K562 (cell line): Measurements from ENCODE around the gene PSMD14. TPM values are rescaled to one million over a fixed set of nuclear protein-coding genes. Genes with fewer than 3 reads are reported as not detected.

Source experiments
- CBX1 ChIP-seq: sonication (generic); IDR thresholded peaks from 2 replicates; pipeline ENCODE4 v1.6.1; 2016; ENCODE audit warnings: antibody characterized with exemption, low read depth, mild to moderate bottlenecking
- E2F6 ChIP-seq, 2 experiments: IDR thresholded peaks; 2 replicates each; pipeline ENCODE4 v1.6.1; 2011; ENCODE audit warnings: borderline replicate concordance in 1 of 2, control low read depth in 1 of 2, low read depth in 1 of 2, low read length in 1 of 2, mild to moderate bottlenecking in 1 of 2, mixed read lengths in 1 of 2, moderate library complexity in 1 of 2; ENCODE audit not compliant: insufficient read depth in 1 of 2, insufficient read length in 1 of 2, poor library complexity in 1 of 2, severe bottlenecking in 1 of 2; ENCODE audit errors: extremely low read depth in 1 of 2
- GMEB1 ChIP-seq: fragments of 250-450 bp; sonication (Bioruptor Pico); IDR thresholded peaks from 2 replicates; pipeline ENCODE4 v1.4.0; 2020; ENCODE audit warnings: mild to moderate bottlenecking
- NR4A1 ChIP-seq, 2 experiments: fragments of 250-450 bp in 1 of 2; fragments of 450-650 bp in 1 of 2; sonication (Bioruptor Pico) in 1 of 2; IDR thresholded peaks; 2 replicates each; pipeline versions ENCODE4 v1.4.0 to v1.6.1; 2016 to 2020; ENCODE audit warnings: mild to moderate bottlenecking in 2 of 2, missing compliant biosample characterization in 1 of 2, missing genetic modification characterization in 1 of 2, moderate library complexity in 1 of 2
- RERE ChIP-seq: sonication (generic); formaldehyde crosslinking; IDR thresholded peaks from 2 replicates; pipeline ENCODE4 v1.8.0; 2023; ENCODE audit warnings: missing genetic modification reagents, mild to moderate bottlenecking, borderline replicate concordance
- TAL1 ChIP-seq: fragments of 450-650 bp; IDR thresholded peaks from 2 replicates; pipeline ENCODE4 v1.6.1; 2016; ENCODE audit warnings: mild to moderate bottlenecking
- TEAD1 ChIP-seq, 2 experiments: fragments of 450-650 bp in 1 of 2; sonication (generic) in 1 of 2; formaldehyde crosslinking; IDR thresholded peaks; 2 replicates each; pipeline versions ENCODE4 v1.4.0 to v1.8.0; 2020 to 2022; ENCODE audit warnings: mild to moderate bottlenecking in 2 of 2, missing genetic modification reagents in 1 of 2
- ZNF316 ChIP-seq: fragments of 450-650 bp; IDR thresholded peaks from 2 replicates; pipeline ENCODE4 v1.6.1; 2016
- ZNF384 ChIP-seq: IDR thresholded peaks from 2 replicates; pipeline ENCODE4 v1.6.1; 2012; ENCODE audit warnings: low read depth, low read length, improper control_type of control experiment
- polyA plus RNA-seq, 8 experiments: library from polyadenylated mRNA; depleted of rRNA in 4 of 8; stranded (reverse) in 5 of 8; unstranded in 3 of 8; fragments of >200 nt; fragmentation: Nextera tagmentation in 2 of 8; fragmentation: Illumina TruSeq in 1 of 8; extraction: Ambion mirVana in 2 of 8; extraction: Trizol in 1 of 8; gene quantifications; 2 replicates each; pipeline versions ENCODE4 v1.2.1 to v1.2.3, GENCODE V29; 2011 to 2014; ENCODE audit warnings: inconsistent platforms in 1 of 8, missing spikeins in 1 of 8
- total RNA-seq, 7 experiments: library from RNA; depleted of rRNA in 6 of 7; stranded (reverse); fragments of >200 nt in 6 of 7; fragmentation: Illumina TruSeq in 2 of 7; extraction: Trizol in 2 of 7; gene quantifications; 2 replicates each; pipeline versions ENCODE4 v1.2.1 to v1.2.3, GENCODE V29; 2011 to 2021; ENCODE audit warnings: low replicate concordance in 1 of 7
- TF ChIP-seq, protein P1 (sequence below): sonication (generic); formaldehyde crosslinking; IDR thresholded peaks from 2 replicates; pipeline ENCODE4 v1.8.0; 2022; ENCODE audit warnings: mild to moderate bottlenecking, missing genetic modification reagents

PSMD14 gene
- total and polyA plus RNA-seq, 9 of the 15 experiments (the other 6 are each of a cell fraction or from before 2014, with no cell fraction given), result 151 to 515 (median 228) TPM

DNA sequence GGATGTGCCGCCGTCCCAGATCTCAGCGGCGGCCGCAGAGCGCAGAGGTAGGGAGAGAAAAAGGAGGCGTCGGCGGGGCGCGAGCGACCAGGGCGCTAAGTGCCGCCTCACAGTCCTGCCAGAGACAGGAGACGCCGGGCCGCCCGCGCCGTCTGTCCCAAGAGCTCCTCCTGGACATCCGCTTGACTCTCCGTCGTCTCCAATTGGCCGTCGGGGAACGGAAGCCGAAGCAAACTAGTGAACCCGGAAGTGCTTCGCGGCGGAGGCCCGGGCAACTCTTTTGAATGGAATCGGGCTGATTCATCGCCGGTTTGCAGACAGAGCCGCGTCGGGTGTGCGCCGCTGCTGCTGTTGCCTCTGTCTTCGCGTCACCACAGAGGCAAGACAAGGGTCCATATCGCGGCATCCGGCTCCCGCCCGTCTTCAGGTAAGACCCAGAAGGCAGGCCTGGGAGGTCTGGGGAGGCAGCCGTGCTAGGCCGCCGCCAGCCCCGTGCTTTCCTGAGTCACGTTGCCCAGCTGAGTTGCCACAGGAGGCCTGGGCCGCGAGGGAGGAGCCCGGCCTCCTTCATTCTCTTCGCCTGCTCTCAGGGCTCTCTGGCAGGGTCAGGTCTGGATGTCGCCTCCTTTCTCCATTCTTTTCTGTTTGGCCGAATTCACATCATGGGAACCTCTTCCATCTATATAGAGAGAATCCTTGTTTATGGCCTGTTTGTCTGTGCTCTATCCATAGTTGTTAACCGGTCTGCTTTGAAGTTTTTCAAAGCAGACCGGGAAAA, at the start of gene PSMD14 (continued):
- TF ChIP-seq, protein P1, sequence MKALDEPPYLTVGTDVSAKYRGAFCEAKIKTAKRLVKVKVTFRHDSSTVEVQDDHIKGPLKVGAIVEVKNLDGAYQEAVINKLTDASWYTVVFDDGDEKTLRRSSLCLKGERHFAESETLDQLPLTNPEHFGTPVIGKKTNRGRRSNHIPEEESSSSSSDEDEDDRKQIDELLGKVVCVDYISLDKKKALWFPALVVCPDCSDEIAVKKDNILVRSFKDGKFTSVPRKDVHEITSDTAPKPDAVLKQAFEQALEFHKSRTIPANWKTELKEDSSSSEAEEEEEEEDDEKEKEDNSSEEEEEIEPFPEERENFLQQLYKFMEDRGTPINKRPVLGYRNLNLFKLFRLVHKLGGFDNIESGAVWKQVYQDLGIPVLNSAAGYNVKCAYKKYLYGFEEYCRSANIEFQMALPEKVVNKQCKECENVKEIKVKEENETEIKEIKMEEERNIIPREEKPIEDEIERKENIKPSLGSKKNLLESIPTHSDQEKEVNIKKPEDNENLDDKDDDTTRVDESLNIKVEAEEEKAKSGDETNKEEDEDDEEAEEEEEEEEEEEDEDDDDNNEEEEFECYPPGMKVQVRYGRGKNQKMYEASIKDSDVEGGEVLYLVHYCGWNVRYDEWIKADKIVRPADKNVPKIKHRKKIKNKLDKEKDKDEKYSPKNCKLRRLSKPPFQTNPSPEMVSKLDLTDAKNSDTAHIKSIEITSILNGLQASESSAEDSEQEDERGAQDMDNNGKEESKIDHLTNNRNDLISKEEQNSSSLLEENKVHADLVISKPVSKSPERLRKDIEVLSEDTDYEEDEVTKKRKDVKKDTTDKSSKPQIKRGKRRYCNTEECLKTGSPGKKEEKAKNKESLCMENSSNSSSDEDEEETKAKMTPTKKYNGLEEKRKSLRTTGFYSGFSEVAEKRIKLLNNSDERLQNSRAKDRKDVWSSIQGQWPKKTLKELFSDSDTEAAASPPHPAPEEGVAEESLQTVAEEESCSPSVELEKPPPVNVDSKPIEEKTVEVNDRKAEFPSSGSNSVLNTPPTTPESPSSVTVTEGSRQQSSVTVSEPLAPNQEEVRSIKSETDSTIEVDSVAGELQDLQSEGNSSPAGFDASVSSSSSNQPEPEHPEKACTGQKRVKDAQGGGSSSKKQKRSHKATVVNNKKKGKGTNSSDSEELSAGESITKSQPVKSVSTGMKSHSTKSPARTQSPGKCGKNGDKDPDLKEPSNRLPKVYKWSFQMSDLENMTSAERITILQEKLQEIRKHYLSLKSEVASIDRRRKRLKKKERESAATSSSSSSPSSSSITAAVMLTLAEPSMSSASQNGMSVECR (CRISPR knock-in tag), result peak; percentile 93
- TF ChIP-seq TAL1 (peak; percentile 17; the same call in 1 of the 2 replicates), E2F6 (IDR thresholded peaks at IDR 0.05; ENCODE audit: borderline replicate concordance in 1 of 2, extremely low read depth in 1 of 2, insufficient read depth in 1 of 2, insufficient read length in 1 of 2, low read depth in 1 of 2, low read length in 1 of 2, poor library complexity in 1 of 2, severe bottlenecking in 1 of 2) (peak; percentile 43 to 55), TEAD1 (CRISPR knock-in tag; IDR thresholded peaks at IDR 0.05) (no peak; a peak in 2 of 4 replicates), ZNF384 (peak; percentile 7; the same call in 1 of the 2 replicates), ZNF316 (peak; percentile 93), NR4A1 (CRISPR knock-in tag; IDR thresholded peaks at IDR 0.05) (no peak), NR4A1 (tag; IDR thresholded peaks at IDR 0.05) (0 out of 2 replicates have a peak, but pooled peaks have one; percentile 71), RERE (CRISPR knock-in tag) (no peak), CBX1 (peak; percentile 95; the same call in 1 of the 2 replicates), GMEB1 (CRISPR knock-in tag) (peak; percentile 32; the same call in 1 of the 2 replicates)
